ENCODE results near the gene HSD17B4. TPM values are rescaled to one million over a fixed set of nuclear protein-coding genes. Genes with fewer than 3 reads are reported as not detected.

Gene HSD17B4, protein sequence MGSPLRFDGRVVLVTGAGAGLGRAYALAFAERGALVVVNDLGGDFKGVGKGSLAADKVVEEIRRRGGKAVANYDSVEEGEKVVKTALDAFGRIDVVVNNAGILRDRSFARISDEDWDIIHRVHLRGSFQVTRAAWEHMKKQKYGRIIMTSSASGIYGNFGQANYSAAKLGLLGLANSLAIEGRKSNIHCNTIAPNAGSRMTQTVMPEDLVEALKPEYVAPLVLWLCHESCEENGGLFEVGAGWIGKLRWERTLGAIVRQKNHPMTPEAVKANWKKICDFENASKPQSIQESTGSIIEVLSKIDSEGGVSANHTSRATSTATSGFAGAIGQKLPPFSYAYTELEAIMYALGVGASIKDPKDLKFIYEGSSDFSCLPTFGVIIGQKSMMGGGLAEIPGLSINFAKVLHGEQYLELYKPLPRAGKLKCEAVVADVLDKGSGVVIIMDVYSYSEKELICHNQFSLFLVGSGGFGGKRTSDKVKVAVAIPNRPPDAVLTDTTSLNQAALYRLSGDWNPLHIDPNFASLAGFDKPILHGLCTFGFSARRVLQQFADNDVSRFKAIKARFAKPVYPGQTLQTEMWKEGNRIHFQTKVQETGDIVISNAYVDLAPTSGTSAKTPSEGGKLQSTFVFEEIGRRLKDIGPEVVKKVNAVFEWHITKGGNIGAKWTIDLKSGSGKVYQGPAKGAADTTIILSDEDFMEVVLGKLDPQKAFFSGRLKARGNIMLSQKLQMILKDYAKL
- polyA plus RNA-seq (2012; ENCODE audit: low read depth, missing spikeins): 51.6 TPM

DNA sequence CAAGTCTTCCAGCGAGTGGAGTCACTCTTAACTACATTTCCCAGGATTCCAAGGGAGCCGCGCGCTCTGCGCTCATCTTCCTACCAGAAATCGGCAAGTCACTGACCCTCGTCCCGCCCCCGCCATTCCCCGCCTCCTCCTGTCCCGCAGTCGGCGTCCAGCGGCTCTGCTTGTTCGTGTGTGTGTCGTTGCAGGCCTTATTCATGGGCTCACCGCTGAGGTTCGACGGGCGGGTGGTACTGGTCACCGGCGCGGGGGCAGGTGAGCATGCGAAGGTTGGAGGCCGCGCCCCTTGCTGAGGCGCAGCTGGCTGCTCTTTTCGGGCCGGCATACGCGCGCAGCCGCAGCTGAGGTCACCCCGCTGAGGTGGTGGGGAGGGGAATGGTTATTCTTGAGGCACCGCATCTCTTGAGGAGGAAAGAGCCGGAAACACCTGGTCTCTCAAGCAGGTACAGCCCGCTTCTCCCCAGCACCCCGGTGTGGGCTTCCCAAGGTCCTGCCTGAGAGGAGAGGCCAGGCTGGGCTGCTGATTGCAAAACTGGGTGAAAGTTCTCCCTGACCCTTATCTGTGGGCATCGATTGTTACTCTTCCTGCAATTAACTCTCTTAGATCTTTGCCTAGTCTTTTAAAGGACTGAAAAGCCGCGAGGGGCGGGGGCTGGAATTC lies at the start of gene HSD17B4:
Gene HSD17B4, plus strand, starts transcription at position 125 of the 667 bp plus-strand sequence. Its CDS starts 79 bp downstream, at position 204.
- TF ChIP-seq POU2F2 (IDR thresholded peaks at IDR 0.05; ENCODE audit: low read depth, low read length): 0 out of 2 replicates have a peak, but pooled peaks have one; percentile 64
- peak; percentile 57; the same call in 1 of the 2 replicates for TF ChIP-seq POLR2A (IDR thresholded peaks at IDR 0.05; ENCODE audit: low read depth, low read length)
- peak; percentile 40; the same call in 1 of the 2 replicates for TF ChIP-seq TAF1 (IDR thresholded peaks at IDR 0.05; ENCODE audit: low read depth, low read length)
- 0 out of 2 replicates have a peak, but pooled peaks have one; percentile 57 for TF ChIP-seq POLR2AphosphoS5 (IDR thresholded peaks at IDR 0.05; ENCODE audit: low read depth, low read length)
- no peak for TF ChIP-seq PAX5 (IDR thresholded peaks at IDR 0.05; ENCODE audit: insufficient read depth, low read length, severe bottlenecking)
- FAIRE-seq: peak; percentile 96
- DNase-seq (ENCODE audit: insufficient read length, low spot score): peak; percentile 64

DNA sequence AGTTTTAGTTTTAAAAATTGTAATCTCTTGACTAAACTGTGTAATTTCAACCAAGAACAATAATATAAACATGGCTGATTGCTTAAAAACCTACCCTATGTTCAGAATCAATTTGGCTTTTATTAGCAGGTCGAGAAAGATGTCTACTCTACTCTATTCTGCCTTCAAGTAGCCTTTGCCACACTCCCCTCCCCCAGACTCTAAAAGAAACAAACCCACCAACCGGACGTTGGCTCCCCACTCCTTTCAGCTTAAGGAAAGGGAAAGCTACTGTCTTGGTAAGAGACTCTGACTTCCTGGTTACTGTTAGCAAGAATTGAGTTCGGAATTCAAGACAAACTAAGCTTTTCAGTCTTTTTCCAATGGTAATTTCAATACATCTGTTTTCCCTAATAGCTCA lies 49.7 kb upstream of the HSD17B4 start:
- TF ChIP-seq POLR2AphosphoS5 (IDR thresholded peaks at IDR 0.05; ENCODE audit: low read depth, low read length) (no peak), SPI1 (IDR thresholded peaks at IDR 0.05; ENCODE audit: low read depth, low read length) (no peak), POU2F2 (IDR thresholded peaks at IDR 0.05; ENCODE audit: low read depth, low read length) (no peak), PAX5 (IDR thresholded peaks at IDR 0.05; ENCODE audit: insufficient read depth, low read length, severe bottlenecking) (no peak), TAF1 (IDR thresholded peaks at IDR 0.05; ENCODE audit: low read depth, low read length) (no peak), POLR2A (IDR thresholded peaks at IDR 0.05; ENCODE audit: low read depth, low read length) (no peak)
- FAIRE-seq: no peak
- no peak for DNase-seq (ENCODE audit: insufficient read length, low spot score)

DNA sequence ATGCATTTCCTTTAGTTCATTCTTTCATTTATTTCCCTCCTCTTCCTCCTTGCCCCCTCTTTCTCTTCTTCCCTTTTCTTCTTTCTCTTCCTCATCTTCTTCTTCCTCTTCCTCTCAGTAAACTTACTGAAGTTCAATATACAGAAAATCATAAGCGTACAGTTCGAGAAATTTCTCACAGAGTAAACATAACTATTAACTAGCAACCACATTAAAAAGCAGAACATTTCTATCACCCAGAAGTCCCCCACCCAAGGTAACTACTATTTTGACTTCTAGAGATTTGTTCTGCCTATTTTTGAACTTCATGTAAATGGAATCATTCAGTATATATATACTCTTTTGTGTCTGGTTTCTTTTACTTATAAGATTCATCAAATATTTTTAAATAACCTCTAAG lies 48.3 kb upstream of the HSD17B4 start:
- FAIRE-seq (no peak), DNase-seq (ENCODE audit: insufficient read length, low spot score) (no peak)
- TF ChIP-seq SPI1 (IDR thresholded peaks at IDR 0.05; ENCODE audit: low read depth, low read length): no peak
- TF ChIP-seq PAX5 (IDR thresholded peaks at IDR 0.05; ENCODE audit: insufficient read depth, low read length, severe bottlenecking): no peak
- no peak for TF ChIP-seq TAF1 (IDR thresholded peaks at IDR 0.05; ENCODE audit: low read depth, low read length)
- no peak for TF ChIP-seq POU2F2 (IDR thresholded peaks at IDR 0.05; ENCODE audit: low read depth, low read length)
- TF ChIP-seq POLR2A (IDR thresholded peaks at IDR 0.05; ENCODE audit: low read depth, low read length): no peak
- no peak for TF ChIP-seq POLR2AphosphoS5 (IDR thresholded peaks at IDR 0.05; ENCODE audit: low read depth, low read length)

DNA sequence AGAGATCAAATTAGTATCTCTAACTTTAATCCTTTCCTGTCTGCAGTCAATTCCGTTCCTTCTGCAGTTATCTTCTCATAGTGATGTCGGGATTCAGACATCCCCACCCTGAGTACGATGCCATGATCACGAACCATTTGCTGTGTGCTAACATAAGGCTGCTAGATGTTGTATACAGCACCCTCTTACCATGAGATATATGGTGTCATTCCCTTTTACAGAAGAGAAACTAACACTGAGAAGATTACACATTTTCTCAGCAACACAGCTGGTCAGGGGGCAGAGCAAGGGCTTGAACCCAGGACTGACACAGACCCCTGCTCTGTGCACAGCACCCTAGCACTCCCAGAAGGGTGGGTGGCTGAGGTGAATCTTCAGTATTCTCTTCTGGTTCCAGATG lies 46.9 kb upstream of the HSD17B4 start:
- DNase-seq (ENCODE audit: insufficient read length, low spot score) (no peak), FAIRE-seq (peak; percentile 61)
- TF ChIP-seq SPI1 (IDR thresholded peaks at IDR 0.05; ENCODE audit: low read depth, low read length) (0 out of 2 replicates have a peak, but pooled peaks have one; percentile 39), TAF1 (IDR thresholded peaks at IDR 0.05; ENCODE audit: low read depth, low read length) (no peak), POLR2AphosphoS5 (IDR thresholded peaks at IDR 0.05; ENCODE audit: low read depth, low read length) (no peak), POLR2A (IDR thresholded peaks at IDR 0.05; ENCODE audit: low read depth, low read length) (no peak), PAX5 (IDR thresholded peaks at IDR 0.05; ENCODE audit: insufficient read depth, low read length, severe bottlenecking) (no peak), POU2F2 (IDR thresholded peaks at IDR 0.05; ENCODE audit: low read depth, low read length) (no peak)

DNA sequence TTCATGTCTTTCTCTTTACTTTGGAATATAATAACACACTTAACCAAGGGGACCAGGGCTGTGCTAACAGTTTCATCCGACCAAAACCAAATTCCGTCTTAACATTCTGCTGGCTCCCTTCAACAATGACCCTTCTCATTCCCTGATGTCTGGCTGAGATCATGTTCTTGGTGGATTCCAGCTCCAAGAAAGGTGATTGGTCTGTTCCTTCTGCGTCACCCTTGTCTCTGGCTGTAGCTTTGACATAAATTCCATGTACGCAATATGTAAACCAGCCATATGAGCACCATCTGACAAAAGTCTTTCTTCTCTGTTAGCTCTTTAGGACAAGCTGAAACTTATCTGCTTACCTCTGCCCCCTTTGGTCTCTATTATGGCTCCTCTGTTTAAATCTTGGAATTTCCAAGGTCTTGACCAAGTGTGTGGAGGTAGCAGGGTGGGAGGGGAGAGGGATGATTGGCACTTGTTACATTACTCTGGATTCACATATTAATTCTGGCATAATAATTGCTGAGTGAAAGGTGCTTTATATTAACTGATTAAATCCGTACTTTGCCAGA lies 45.7 kb upstream of the HSD17B4 start:
- TF ChIP-seq POLR2AphosphoS5 (IDR thresholded peaks at IDR 0.05; ENCODE audit: low read depth, low read length): no peak
- TF ChIP-seq POLR2A (IDR thresholded peaks at IDR 0.05; ENCODE audit: low read depth, low read length): no peak
- TF ChIP-seq SPI1 (IDR thresholded peaks at IDR 0.05; ENCODE audit: low read depth, low read length): no peak
- TF ChIP-seq TAF1 (IDR thresholded peaks at IDR 0.05; ENCODE audit: low read depth, low read length): no peak
- TF ChIP-seq PAX5 (IDR thresholded peaks at IDR 0.05; ENCODE audit: insufficient read depth, low read length, severe bottlenecking): no peak
- TF ChIP-seq POU2F2 (IDR thresholded peaks at IDR 0.05; ENCODE audit: low read depth, low read length): no peak
- DNase-seq (ENCODE audit: insufficient read length, low spot score) (no peak), FAIRE-seq (no peak)

DNA sequence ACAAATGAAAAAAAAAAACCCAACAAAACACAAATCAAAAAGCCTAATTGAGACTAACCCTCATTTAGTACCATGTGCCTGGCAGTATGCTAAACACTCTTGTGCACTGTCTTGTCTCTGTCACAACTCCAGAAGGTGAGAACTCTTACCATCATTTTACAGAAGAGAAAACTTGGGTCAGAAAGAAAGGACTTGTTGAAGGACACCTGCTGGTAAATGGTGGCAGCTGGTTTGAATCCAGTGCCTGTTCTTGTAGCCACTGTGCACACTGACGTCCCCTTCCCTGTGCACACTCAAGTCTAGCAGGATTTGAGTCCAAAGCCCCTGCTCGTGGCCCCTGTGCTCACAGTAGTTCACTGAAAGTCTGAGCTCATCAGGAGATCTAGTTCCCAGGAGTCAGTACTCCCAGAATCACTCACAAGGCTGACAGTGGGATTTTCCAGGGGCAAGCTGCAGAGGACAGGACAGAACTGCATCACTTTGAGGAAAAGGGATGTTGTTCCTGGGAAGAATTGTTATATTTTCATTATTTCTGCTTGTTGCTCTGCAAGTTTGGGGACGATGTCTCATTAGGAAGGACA lies 43.0 kb upstream of the HSD17B4 start:
- FAIRE-seq: peak; percentile 72
- TF ChIP-seq SPI1 (IDR thresholded peaks at IDR 0.05; ENCODE audit: low read depth, low read length): no peak
- no peak for TF ChIP-seq POU2F2 (IDR thresholded peaks at IDR 0.05; ENCODE audit: low read depth, low read length)
- TF ChIP-seq POLR2AphosphoS5 (IDR thresholded peaks at IDR 0.05; ENCODE audit: low read depth, low read length): no peak
- no peak for TF ChIP-seq TAF1 (IDR thresholded peaks at IDR 0.05; ENCODE audit: low read depth, low read length)
- TF ChIP-seq POLR2A (IDR thresholded peaks at IDR 0.05; ENCODE audit: low read depth, low read length): no peak
- TF ChIP-seq PAX5 (IDR thresholded peaks at IDR 0.05; ENCODE audit: insufficient read depth, low read length, severe bottlenecking): no peak
- DNase-seq (ENCODE audit: insufficient read length, low spot score): no peak

DNA sequence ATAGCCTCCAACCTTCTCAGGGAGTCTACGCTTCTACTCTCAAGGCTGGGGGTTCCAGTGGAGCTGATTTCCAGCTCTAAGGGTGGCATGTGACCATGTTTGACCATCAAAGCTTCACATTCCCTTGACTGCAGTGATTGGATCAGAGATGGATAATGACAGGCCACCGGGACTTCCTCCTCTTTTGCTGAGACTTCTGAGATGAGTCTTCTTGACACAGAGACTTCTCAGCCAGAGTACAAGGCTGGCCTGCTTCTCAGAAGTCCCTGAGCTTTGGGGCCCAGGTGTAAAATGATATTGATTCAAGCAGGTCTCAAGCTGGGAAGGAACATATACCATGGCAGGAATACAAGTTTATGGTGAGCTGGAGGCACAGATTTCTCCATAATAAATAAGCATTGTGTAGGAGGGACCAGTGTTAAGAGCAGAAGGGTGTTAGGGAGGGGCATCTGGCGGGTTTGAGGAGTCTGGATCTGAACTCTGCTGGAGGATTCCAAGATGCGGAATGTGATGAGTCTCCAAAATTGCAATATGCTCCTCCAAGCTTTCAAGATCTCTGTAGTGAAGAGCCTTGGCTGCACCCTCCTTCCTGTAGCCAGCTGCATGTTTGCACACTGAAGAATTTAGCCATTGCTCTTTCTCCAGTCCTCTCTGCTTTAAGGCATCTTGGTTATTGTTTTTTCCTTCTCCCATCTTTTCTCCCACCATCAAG lies 41.7 kb upstream of the HSD17B4 start:
- no peak for DNase-seq (ENCODE audit: insufficient read length, low spot score)
- FAIRE-seq: peak; percentile 85
- TF ChIP-seq TAF1 (IDR thresholded peaks at IDR 0.05; ENCODE audit: low read depth, low read length) (no peak), SPI1 (IDR thresholded peaks at IDR 0.05; ENCODE audit: low read depth, low read length) (peak; percentile 49)
